ENCODE results near the gene ELK3.
A peak's percentile ranks its signal among the peaks of the same experiment; 100 is the strongest.

The ELK3 gene

GRCh38 chr12:96167492-96167891 is 26.7 kb upstream of the ELK3 start:
- H3K4me3 ChIP-seq (ENCODE audit: low read depth, low read length), result no peak overlapping the region
- H3K36me3 ChIP-seq (replicated peaks), result no peaks in the 10 kb centered on the region
- no peak for DNase-seq
- no peak for TF ChIP-seq CTCF (IDR thresholded peaks at IDR 0.05; ENCODE audit: low read depth, low read length, missing control alignments)
- H3K27me3 ChIP-seq (replicated peaks), result no peaks in the 10 kb centered on the region
- in situ Hi-C loops (cut with HindIII; ENCODE audit: low pct_ligation_motif_present, low sequenced_read_pairs), result no loop called here
- H3K27ac ChIP-seq, result no peak overlapping the region

DNA sequence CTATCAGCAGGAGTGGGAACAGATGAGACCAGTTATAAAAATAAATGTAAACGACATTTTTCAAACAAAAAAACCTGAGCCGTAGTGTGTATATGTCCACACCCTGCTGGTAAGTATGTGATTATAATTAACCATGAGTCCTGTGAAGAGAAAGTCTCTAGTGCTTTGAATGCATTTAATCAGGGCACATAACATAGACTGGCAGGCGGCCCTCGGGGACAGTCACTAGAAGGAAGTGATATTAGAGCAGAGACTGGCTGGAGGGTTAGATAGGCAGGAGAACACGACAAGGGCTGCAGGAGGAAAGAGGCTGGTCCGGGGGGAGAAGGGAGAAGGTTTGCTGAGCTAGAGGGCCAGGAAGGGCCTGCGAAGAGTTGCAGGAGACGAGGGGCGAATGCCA is 23.8 kb upstream of the ELK3 start:
- Histone ChIP-seq H3K4me3 (ENCODE audit: low read depth, low read length) (no peak overlapping the region), H3K27ac (no peak overlapping the region), H3K36me3 (replicated peaks) (no peaks in the 10 kb centered on the region), H3K27me3 (replicated peaks) (no peaks in the 10 kb centered on the region)
- no peak for DNase-seq
- TF ChIP-seq CTCF (IDR thresholded peaks at IDR 0.05; ENCODE audit: low read depth, low read length, missing control alignments), result no peak
- in situ Hi-C loops (cut with HindIII; ENCODE audit: low pct_ligation_motif_present, low sequenced_read_pairs), result no loop called here

GRCh38 chr12:96170762-96171161 is 23.4 kb upstream of the ELK3 start:
- Histone ChIP-seq H3K36me3 (replicated peaks) (no peaks in the 10 kb centered on the region), H3K4me3 (ENCODE audit: low read depth, low read length) (no peak overlapping the region), H3K27me3 (replicated peaks) (no peaks in the 10 kb centered on the region), H3K27ac (no peak overlapping the region)
- in situ Hi-C loops (cut with HindIII; ENCODE audit: low pct_ligation_motif_present, low sequenced_read_pairs), result no loop called here
- no peak for TF ChIP-seq CTCF (IDR thresholded peaks at IDR 0.05; ENCODE audit: low read depth, low read length, missing control alignments)
- no peak for DNase-seq

DNA sequence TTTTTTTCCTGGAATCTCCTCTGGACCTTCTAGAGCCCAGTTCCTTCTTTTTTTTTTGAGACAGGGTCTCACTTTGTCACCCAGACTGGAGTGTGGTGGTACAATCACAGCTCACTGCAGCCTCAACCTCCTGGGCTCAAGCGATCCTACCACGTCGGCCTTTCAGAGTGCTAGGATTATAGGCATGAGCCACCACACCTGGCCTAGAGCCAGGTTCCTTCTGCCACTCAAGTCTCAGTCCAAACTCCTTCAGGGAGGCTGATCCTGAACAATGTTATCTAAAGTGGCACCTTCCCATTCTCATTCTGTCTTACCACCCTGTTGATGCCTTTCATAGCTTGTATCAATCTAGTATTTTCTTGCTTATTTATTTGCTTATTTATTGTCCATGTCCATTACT is 22.3 kb upstream of the ELK3 start:
- in situ Hi-C loops (cut with HindIII; ENCODE audit: low pct_ligation_motif_present, low sequenced_read_pairs), result no loop called here
- Histone ChIP-seq H3K36me3 (replicated peaks) (no peaks in the 10 kb centered on the region), H3K27ac (no peak overlapping the region), H3K27me3 (replicated peaks) (no peaks in the 10 kb centered on the region), H3K4me3 (ENCODE audit: low read depth, low read length) (no peak overlapping the region)
- DNase-seq, result no peak
- TF ChIP-seq CTCF (IDR thresholded peaks at IDR 0.05; ENCODE audit: low read depth, low read length, missing control alignments), result no peak

GRCh38 chr12:96172981-96173380 is 21.2 kb upstream of the ELK3 start:
- Histone ChIP-seq H3K4me3 (ENCODE audit: low read depth, low read length) (no peak overlapping the region), H3K27me3 (replicated peaks) (no peaks in the 10 kb centered on the region), H3K36me3 (replicated peaks) (no peaks in the 10 kb centered on the region), H3K27ac (no peak overlapping the region)
- in situ Hi-C loops (cut with HindIII; ENCODE audit: low pct_ligation_motif_present, low sequenced_read_pairs), result no loop called here
- no peak for TF ChIP-seq CTCF (IDR thresholded peaks at IDR 0.05; ENCODE audit: low read depth, low read length, missing control alignments)
- no peak for DNase-seq

DNA sequence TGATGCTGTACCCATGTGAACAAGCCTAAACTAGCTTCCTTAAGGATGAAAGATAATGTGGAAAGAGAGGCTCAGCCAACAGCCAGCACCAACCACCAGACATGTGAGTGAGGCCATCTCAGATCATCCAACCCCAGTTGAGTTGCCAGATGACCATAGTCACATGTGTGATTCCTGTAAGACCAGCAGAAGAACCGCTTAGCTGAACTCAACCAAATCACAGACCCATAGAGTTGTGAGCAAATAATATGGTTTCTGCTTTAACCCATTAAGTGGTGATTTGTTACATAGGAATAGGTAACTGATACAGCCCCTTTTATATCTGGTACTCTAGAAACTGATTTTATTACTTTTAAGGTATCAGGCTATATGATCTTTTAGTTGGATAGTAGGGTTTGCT is 17.6 kb upstream of the ELK3 start:
- in situ Hi-C loops (cut with HindIII; ENCODE audit: low pct_ligation_motif_present, low sequenced_read_pairs), result no loop called here
- no peak for DNase-seq
- no peak for TF ChIP-seq CTCF (IDR thresholded peaks at IDR 0.05; ENCODE audit: low read depth, low read length, missing control alignments)
- Histone ChIP-seq H3K27me3 (replicated peaks) (no peaks in the 10 kb centered on the region), H3K4me3 (ENCODE audit: low read depth, low read length) (no peak overlapping the region), H3K36me3 (replicated peaks) (no peaks in the 10 kb centered on the region), H3K27ac (peak overlapping the region; percentile 39)

All from brain microvascular endothelial cell (primary cell).